Thymus (tissue), 11 donors: Measurements from ENCODE around the gene FKBP6. TPM values are rescaled to one million over a fixed set of nuclear protein-coding genes. Genes with fewer than 3 reads are reported as not detected.
"Not testable (repeated sequence)": the region's sequence is repeated elsewhere in the genome, so short reads cannot be mapped to it uniquely, and the experiment has no call there.

Experiments used
- DNase-seq, 9 donors: peaks; one replicate each; pipeline ENCODE4 v3.0.0-alpha.2; 2013; ENCODE audit warnings: low spot score in 9 of 9, low read depth in 6 of 9, missing footprints in 1 of 9
- H3K27ac ChIP-seq, 2 donors: one replicate each; pipeline ENCODE4 v1.5.1; 2013; ENCODE audit warnings: control low read depth in 1 of 2, low read depth in 1 of 2, low read length in 1 of 2, mild to moderate bottlenecking in 1 of 2, moderate library complexity in 1 of 2
- H3K27me3 ChIP-seq, 2 donors: one replicate each; pipeline ENCODE4 v1.5.1; 2013; ENCODE audit warnings: low read length in 1 of 2; ENCODE audit not compliant: control insufficient read depth in 2 of 2, insufficient read depth in 1 of 2
- H3K36me3 ChIP-seq, 2 donors: one replicate each; pipeline ENCODE4 v1.5.1; 2013; ENCODE audit warnings: low read length in 1 of 2, mild to moderate bottlenecking in 1 of 2, moderate library complexity in 1 of 2; ENCODE audit not compliant: control insufficient read depth in 2 of 2, insufficient read depth in 2 of 2
- H3K4me1 ChIP-seq, 2 donors: one replicate each; pipeline ENCODE4 v1.5.1; 2013; ENCODE audit warnings: low read length in 2 of 2; ENCODE audit not compliant: control insufficient read depth in 2 of 2, insufficient read depth in 2 of 2
- H3K4me3 ChIP-seq, 2 donors: one replicate each; pipeline ENCODE4 v1.5.1; 2013; ENCODE audit warnings: low read length in 2 of 2, control low read depth in 1 of 2, mild to moderate bottlenecking in 1 of 2
- H3K9me3 ChIP-seq, 2 donors: one replicate each; pipeline ENCODE4 v1.5.1; 2013; ENCODE audit warnings: low read length in 1 of 2, mild to moderate bottlenecking in 1 of 2; ENCODE audit not compliant: control insufficient read depth in 2 of 2, insufficient read depth in 1 of 2
- WGBS: extraction: QIAGEN DNeasy Blood & Tissue Kit; methylation state at CpG from one replicate; pipeline ENCODE4 v1.1.7; 2013; 5-methylcytosine and 5-hydroxymethylcytosine counted together
- polyA plus RNA-seq: library from polyadenylated mRNA; stranded (reverse); fragments of 200-250 nt; gene quantifications from one replicate; pipeline ENCODE4 v1.2.3, GENCODE V29; 2013
- total RNA-seq: library from RNA; stranded (reverse); fragments of 120-200 nt; gene quantifications from one replicate; pipeline ENCODE4 v1.2.4, GENCODE V29; 2013
- donor health status: healthy.

FKBP6 gene
- total and polyA plus RNA-seq, 2 donors, result 0.19 to 0.50 TPM

DNA sequence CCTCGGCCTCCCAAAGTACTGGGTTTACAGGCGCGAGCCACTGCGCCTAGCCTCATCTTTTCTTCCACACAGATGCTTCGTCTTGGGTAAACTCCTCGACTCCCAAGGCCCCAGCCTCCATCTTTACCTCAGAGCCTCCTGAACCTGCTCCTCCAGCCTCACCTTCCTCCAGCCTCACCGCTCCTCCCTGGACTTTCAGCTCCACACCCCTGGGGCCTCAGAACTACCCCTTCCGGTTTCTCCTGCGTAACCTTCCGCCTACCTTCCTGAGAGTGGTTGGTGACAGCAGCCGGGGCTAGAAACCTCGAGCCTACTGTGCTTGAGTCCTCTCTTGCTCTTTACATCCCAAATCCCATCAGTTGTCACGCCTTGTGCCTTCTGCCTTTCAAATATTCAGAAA, 45.8 kb downstream of the FKBP6 start:
- WGBS, result 95% methylated on average over 13 of the region's 13 CpGs
- DNase-seq, result no peak
- Histone ChIP-seq H3K4me1 (peaks cover 0 to 6% of the 10 kb centered on the region in 2 donors), H3K27ac (no peak overlapping the region), H3K4me3 (no peak overlapping the region), H3K27me3 (peaks cover 12 to 33% of the 10 kb centered on the region in 2 donors), H3K36me3 (no peaks in the 10 kb centered on the region), H3K9me3 (peaks cover 0 to 3% of the 10 kb centered on the region in 2 donors)

DNA sequence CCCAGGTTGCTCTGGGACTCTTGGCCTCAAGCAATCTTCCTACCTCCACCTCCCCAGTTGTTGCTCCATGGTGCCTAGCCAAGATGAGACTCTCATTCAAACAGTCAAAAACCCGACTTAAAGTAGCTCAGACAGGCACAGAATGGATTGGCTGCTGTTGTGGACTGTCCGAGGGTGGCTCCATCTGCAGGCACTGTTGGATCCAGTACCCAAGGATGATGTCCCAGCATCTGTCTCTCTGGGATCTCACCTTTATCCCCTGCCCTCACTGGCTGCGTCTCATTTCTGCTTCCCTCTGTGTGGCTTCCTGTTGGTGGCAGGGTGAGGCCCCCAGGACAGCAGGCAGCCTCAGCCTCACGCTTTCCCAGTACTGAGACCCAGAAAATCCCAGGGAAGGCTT, 48.3 kb downstream of the FKBP6 start:
- WGBS, result 65% methylated on average over 4 of the region's 4 CpGs
- H3K27ac ChIP-seq, H3K4me1 ChIP-seq: not testable (repeated sequence)

DNA sequence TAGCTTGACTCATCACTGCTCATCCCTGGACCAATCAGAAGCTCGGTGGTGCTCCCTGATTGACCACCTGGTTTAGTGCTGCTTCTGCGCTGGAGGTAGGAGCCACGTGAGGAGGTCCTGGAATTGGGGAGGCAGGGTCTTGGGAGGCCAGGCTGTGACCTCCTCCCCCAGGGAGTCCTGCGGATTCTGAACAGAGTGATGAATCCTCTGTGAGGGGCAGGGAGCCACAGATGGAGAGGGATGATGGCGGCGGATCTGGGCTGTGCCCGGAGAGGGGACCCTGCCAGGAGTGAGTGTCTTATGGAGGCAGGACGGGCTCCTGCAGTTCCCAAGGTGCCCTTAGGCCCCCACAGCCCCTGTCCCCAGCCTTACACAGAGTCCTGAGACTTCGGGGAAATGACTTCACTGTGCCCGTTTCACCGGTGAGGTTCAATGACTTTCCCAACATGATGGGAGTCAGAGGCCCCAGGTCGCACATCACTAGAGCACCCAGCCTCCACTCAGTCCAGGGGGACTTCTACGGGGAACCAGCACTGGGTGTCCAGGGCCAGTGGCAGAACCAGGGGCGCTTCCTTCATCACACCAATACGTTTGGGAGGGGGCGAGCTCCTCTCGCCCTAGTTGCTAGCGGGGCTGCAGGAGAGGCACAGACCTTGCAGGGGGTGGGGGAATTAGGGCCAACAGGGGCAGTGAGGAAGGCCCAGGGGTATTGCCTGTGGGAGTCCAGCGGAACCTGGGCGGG, 48.9 kb downstream of the FKBP6 start:
- H3K27ac ChIP-seq, result no peak overlapping the region
- H3K27me3 ChIP-seq, result peaks cover 12 to 49% of the 10 kb centered on the region in 2 donors
- H3K9me3 ChIP-seq, result peaks cover 0 to 3% of the 10 kb centered on the region in 2 donors
- WGBS, result 95% methylated on average over 20 of the region's 20 CpGs
- H3K4me3 ChIP-seq, result no peak overlapping the region
- no peak for DNase-seq
- H3K36me3 ChIP-seq, result no peaks in the 10 kb centered on the region
- H3K4me1 ChIP-seq, result no peaks in the 10 kb centered on the region

More for the DNA sequence above, 48.3 kb downstream of the FKBP6 start:
- H3K27me3 ChIP-seq, result peaks cover 12 to 46% of the 10 kb centered on the region in 2 donors
- not testable (repeated sequence) for H3K4me3 ChIP-seq, H3K36me3 ChIP-seq, DNase-seq, H3K9me3 ChIP-seq

DNA sequence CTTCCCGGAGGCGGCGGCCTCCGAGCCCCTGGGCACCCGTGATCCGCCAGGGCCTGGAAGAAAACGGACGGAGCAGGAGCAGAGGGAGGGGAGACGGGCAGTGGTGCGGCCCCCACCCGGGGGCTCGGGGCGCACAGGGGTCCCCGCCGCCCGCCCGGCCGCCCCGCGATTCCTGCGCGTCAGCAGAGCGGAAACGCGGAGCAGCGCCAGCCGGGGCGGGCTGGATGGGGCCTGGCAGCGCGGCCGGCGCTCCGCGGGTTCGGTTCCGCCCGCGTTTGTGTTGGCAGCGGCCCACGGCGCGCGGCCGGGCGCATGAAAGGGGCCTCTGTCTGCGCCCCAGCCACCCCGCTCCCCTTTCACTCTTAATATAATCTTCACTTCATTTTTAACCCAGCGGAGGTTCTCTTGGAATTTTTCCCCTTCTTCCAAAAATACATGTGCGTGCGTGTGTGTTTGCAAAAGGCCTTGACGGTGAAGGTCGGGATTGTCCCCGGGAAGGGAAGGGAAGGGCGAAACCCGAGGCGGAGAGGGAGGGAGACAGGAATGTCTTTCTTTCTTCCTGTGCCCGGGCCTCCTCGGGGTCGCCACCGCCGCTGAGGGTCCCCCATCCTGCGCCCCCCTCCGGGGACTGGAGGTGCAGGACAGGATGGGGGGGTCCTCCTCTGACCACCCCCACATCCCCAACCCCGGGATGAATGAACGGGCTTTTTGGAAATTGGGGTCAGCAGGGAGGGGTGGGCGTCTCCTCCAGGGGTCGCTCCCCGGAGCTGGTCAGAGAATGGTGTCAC, 49.6 kb downstream of the FKBP6 start:
- peaks cover 12 to 51% of the 10 kb centered on the region in 2 donors for H3K27me3 ChIP-seq
- not testable (repeated sequence) for H3K27ac ChIP-seq, H3K4me3 ChIP-seq, H3K9me3 ChIP-seq, DNase-seq, H3K4me1 ChIP-seq, H3K36me3 ChIP-seq
- 13% methylated on average over 66 of the region's 68 CpGs for WGBS

DNA sequence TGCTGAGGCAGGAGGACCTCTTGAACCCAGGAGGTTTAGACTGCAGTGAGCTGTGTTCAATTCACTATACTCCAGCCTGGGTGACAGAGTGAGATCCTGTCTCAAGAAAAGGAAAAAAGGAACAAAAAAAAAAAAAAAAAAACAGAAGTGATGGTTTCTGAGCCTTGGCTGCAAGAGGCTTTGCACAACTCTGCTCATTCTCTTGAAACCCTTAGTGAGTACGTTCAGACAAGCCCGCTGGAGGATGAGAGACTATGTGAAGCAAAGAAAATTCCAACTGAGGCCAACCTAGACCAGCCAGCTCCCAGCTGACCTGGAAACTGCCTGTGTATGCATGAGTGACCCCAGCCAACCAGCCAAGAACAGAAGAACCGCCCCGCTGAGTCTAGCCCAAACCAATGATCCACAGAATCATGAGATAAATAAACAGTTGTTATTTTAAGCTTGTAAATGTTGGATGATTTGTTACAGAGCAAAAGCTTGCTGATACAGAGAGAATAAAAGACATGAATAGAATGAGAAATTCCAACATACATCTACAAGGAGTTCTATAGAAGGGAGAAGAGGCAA, 55.1 kb downstream of the FKBP6 start:
- peaks cover under 1 to 26% of the 10 kb centered on the region in 2 donors for H3K27me3 ChIP-seq
- no peak for DNase-seq
- H3K4me3 ChIP-seq, result no peak overlapping the region
- no peaks in the 10 kb centered on the region for H3K4me1 ChIP-seq
- peaks cover 0 to 11% of the 10 kb centered on the region in 2 donors for H3K9me3 ChIP-seq
- 93% methylated on average over 4 of the region's 4 CpGs for WGBS
- no peaks in the 10 kb centered on the region for H3K36me3 ChIP-seq
- H3K27ac ChIP-seq, result no peak overlapping the region

DNA sequence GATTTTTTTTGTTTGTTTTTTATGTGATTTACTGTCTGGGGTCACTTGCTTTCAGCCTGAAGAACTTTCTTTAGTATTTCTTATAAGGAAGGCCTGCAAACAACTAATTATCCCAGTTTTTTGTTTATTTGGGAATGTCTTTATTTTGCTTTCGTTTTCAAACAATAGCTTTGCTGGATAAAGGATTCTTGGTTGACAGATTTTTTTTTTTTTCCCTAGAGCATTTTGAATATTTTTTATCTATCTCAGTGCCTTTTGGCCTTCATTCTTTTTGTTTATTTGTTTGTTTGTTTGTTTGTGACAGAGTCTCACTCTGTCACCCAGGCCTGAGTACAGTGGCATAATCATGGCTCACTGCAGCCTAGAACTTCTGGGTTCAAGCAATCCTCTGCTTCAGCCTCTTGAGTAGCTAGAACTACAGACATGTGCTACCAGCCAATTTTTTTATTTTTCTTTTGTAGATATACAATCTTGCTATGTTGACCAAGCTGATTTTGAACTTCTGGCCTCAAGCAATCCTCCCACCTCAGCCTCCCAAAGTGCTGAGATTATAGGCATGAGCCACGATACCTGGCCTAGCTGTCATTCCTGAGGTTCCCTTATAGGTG, 59.4 kb downstream of the FKBP6 start:
- Histone ChIP-seq H3K27me3 (peaks cover 0 to 3% of the 10 kb centered on the region in 2 donors), H3K27ac (no peak overlapping the region), H3K4me3 (no peak overlapping the region), H3K4me1 (no peaks in the 10 kb centered on the region), H3K9me3 (peaks cover 0 to 17% of the 10 kb centered on the region in 2 donors), H3K36me3 (no peaks in the 10 kb centered on the region)
- DNase-seq, result no peak
- 86% methylated on average over 2 of the region's 2 CpGs for WGBS

DNA sequence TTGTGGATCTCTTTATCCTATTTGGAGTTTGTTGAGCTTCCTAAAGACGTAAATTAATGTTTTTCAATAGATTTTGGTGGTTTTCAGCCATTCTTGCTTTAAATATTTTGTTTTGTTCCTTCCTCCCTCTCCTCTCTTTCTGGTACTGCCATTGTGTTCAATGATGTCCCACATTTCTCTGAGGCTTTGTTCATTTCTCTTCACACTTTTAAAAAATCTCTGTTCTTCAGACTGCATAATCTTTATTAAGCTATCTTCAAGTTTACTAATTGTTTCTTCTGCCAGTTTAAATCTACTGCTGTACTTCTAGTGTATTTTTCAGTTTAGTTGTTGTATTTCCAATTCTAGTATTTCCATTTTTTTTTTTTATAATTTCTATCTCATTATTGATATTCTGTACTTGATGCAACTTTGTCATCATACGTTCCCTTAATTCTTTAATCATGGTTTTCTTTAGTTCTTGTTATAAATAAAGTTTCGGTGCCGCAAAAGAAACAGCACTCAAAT, 60.0 kb downstream of the FKBP6 start:
- no peaks in the 10 kb centered on the region for H3K27me3 ChIP-seq
- no peak overlapping the region for H3K27ac ChIP-seq
- no peak for DNase-seq
- no peaks in the 10 kb centered on the region for H3K36me3 ChIP-seq
- 96% methylated on average over 4 of the region's 4 CpGs for WGBS
- peaks cover 0 to 17% of the 10 kb centered on the region in 2 donors for H3K9me3 ChIP-seq
- H3K4me3 ChIP-seq, result no peak overlapping the region
- H3K4me1 ChIP-seq, result no peaks in the 10 kb centered on the region

DNA sequence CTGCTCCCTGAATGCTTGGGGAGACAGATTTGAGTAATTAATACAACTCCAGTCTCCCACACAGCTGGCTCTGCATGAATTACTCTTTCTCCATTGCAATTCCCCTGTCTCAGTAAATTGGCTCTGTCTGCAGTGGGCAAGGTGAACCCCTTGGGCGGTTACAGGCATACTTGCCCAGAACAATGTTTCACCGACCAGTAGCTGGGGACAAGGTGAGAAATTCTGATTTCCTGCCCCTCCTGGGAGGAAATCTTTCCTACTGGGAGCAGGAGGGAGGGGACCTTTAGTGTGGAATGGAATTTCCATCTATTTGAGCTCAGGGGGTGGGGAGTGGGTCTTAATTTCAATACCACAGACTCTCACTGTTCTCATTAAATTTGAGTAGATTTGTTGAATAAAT, 63.4 kb downstream of the FKBP6 start:
- 69% methylated on average over 2 of the region's 2 CpGs for WGBS
- no peak overlapping the region for H3K4me3 ChIP-seq
- no peaks in the 10 kb centered on the region for H3K4me1 ChIP-seq
- H3K9me3 ChIP-seq, result peaks cover 0 to 14% of the 10 kb centered on the region in 2 donors
- DNase-seq, result no peak
- no peaks in the 10 kb centered on the region for H3K27me3 ChIP-seq
- H3K27ac ChIP-seq, result no peak overlapping the region
- H3K36me3 ChIP-seq, result no peaks in the 10 kb centered on the region
